ENCODE measurements around the gene RP9.

The RP9 gene

GRCh38 chr7:33107136-33108066 is 1.8 kb downstream of the RP9 start:
- Histone ChIP-seq H3K14ac (ENCODE audit: low read length) (no peak overlapping the region), H2BK120ac (ENCODE audit: low read depth, low read length) (no peak overlapping the region), H3K4me1 (ENCODE audit: control insufficient read depth in 2 of 2, insufficient read depth in 1 of 2, low read depth in 1 of 2, low read length in 2 of 2) (peaks cover 0 to 5% of the 10 kb centered on the region in 2 donors), H4K8ac (ENCODE audit: low read depth, low read length) (no peak overlapping the region), H2BK15ac (ENCODE audit: low read length) (no peak overlapping the region), H3K9ac (ENCODE audit: low read depth, low read length, poor library complexity) (no peak overlapping the region), H3K4ac (ENCODE audit: low read length) (no peak overlapping the region), H3K4me2 (ENCODE audit: insufficient read depth, low read length, poor library complexity, severe bottlenecking) (no peak overlapping the region), H2AFZ (ENCODE audit: low read length) (no peak overlapping the region), H2BK5ac (ENCODE audit: low read length) (no peak overlapping the region), H3K9me3 (replicated peaks in 1 of 2; ENCODE audit: control insufficient read depth in 2 of 2, insufficient read depth in 1 of 2, low read depth in 1 of 2, low read length in 2 of 2) (no peaks in the 10 kb centered on the region), H3K4me3 (ENCODE audit: low read length in 2 of 2) (peak overlapping the region in 1 of 2 donors; percentile 92), H3K23ac (ENCODE audit: low read depth, low read length, poor library complexity) (no peak overlapping the region), H3K27me3 (ENCODE audit: control insufficient read depth in 3 of 3, insufficient read depth in 3 of 3, low read depth in 1 of 3, low read length in 3 of 3) (peaks cover 0 to 22% (median 0%) of the 10 kb centered on the region in 3 experiments), H3K36me3 (replicated peaks in 1 of 2; ENCODE audit: control insufficient read depth in 2 of 2, insufficient read depth in 2 of 2, low read length in 2 of 2) (peaks cover 10 to 31% of the 10 kb centered on the region in 2 donors), H3K27ac (replicated peaks; ENCODE audit: low read length) (no peak overlapping the region), H4K91ac (ENCODE audit: low read depth, low read length, poor library complexity) (no peak overlapping the region), H2AK5ac (ENCODE audit: low read depth, low read length) (no peak overlapping the region), H2BK12ac (ENCODE audit: low read length) (no peak overlapping the region), H3K18ac (ENCODE audit: low read length) (no peak overlapping the region), H3K79me1 (ENCODE audit: low read depth, low read length) (peaks cover 4% of the 10 kb centered on the region)
- DNase-seq (ENCODE audit: low spot score) = peak; percentile 38
- no CpG with 5 or more reads among the region's 7 CpGs for WGBS, 2 donors (ENCODE audit: extremely low coverage in 2 of 2, insufficient read length in 2 of 2, insufficient replicate concordance in 1 of 2)

DNA sequence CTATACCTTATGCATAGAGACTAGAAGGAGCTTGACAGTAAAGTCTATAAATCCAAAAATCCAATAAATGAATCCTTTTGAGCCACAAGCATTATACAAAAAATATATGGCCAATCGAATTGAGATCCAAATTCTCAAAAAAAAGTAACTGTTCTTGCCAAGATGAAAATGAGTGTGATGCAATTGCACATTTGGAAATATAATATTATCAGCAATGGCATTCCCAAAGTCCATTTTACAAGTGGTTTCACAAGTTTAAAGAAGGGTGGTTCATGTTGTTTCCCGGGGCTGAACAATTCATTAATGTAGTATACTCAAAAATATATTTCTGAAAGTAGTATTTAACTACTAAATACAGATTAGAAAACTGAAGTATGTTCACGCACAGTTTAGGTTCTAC is 7.3 kb downstream of the RP9 start:
- Histone ChIP-seq H3K27ac (replicated peaks; ENCODE audit: low read length) (no peak overlapping the region), H3K9me3 (replicated peaks in 1 of 2; ENCODE audit: control insufficient read depth in 2 of 2, insufficient read depth in 1 of 2, low read depth in 1 of 2, low read length in 2 of 2) (no peaks in the 10 kb centered on the region), H4K8ac (ENCODE audit: low read depth, low read length) (no peak overlapping the region), H3K36me3 (replicated peaks in 1 of 2; ENCODE audit: control insufficient read depth in 2 of 2, insufficient read depth in 2 of 2, low read length in 2 of 2) (peaks cover 26 to 82% of the 10 kb centered on the region in 2 donors), H3K14ac (ENCODE audit: low read length) (no peak overlapping the region), H3K18ac (ENCODE audit: low read length) (no peak overlapping the region), H2BK120ac (ENCODE audit: low read depth, low read length) (no peak overlapping the region), H2BK5ac (ENCODE audit: low read length) (no peak overlapping the region), H3K4me1 (ENCODE audit: control insufficient read depth in 2 of 2, insufficient read depth in 1 of 2, low read depth in 1 of 2, low read length in 2 of 2) (no peaks in the 10 kb centered on the region), H2AK5ac (ENCODE audit: low read depth, low read length) (no peak overlapping the region), H2BK15ac (ENCODE audit: low read length) (no peak overlapping the region), H2AFZ (ENCODE audit: low read length) (no peak overlapping the region), H3K4me3 (ENCODE audit: low read length in 2 of 2) (no peak overlapping the region), H3K23ac (ENCODE audit: low read depth, low read length, poor library complexity) (no peak overlapping the region), H3K79me1 (ENCODE audit: low read depth, low read length) (no peaks in the 10 kb centered on the region), H3K4me2 (ENCODE audit: insufficient read depth, low read length, poor library complexity, severe bottlenecking) (no peak overlapping the region), H3K27me3 (ENCODE audit: control insufficient read depth in 3 of 3, insufficient read depth in 3 of 3, low read depth in 1 of 3, low read length in 3 of 3) (no peaks in the 10 kb centered on the region), H3K9ac (ENCODE audit: low read depth, low read length, poor library complexity) (no peak overlapping the region), H3K4ac (ENCODE audit: low read length) (no peak overlapping the region), H4K91ac (ENCODE audit: low read depth, low read length, poor library complexity) (no peak overlapping the region), H2BK12ac (ENCODE audit: low read length) (no peak overlapping the region)
- no CpG with 5 or more reads among the region's 3 CpGs for WGBS, 2 donors (ENCODE audit: extremely low coverage in 2 of 2, insufficient read length in 2 of 2, insufficient replicate concordance in 1 of 2)
- DNase-seq (ENCODE audit: low spot score) = no peak

- no peak overlapping the region for H2AK5ac ChIP-seq (ENCODE audit: low read depth, low read length)
- no peak overlapping the region for H2BK5ac ChIP-seq (ENCODE audit: low read length)
- no peak overlapping the region for H3K4me2 ChIP-seq (ENCODE audit: insufficient read depth, low read length, poor library complexity, severe bottlenecking)
- no peak overlapping the region for H4K8ac ChIP-seq (ENCODE audit: low read depth, low read length)
- H3K27ac ChIP-seq (replicated peaks; ENCODE audit: low read length) = no peak overlapping the region
- no peaks in the 10 kb centered on the region for H3K27me3 ChIP-seq (ENCODE audit: control insufficient read depth in 3 of 3, insufficient read depth in 3 of 3, low read depth in 1 of 3, low read length in 3 of 3)
- H2AFZ ChIP-seq (ENCODE audit: low read length) = no peak overlapping the region
- no peak overlapping the region for H3K23ac ChIP-seq (ENCODE audit: low read depth, low read length, poor library complexity)
- no peaks in the 10 kb centered on the region for H3K79me1 ChIP-seq (ENCODE audit: low read depth, low read length)
- H3K9ac ChIP-seq (ENCODE audit: low read depth, low read length, poor library complexity) = no peak overlapping the region
- no peak overlapping the region for H3K4ac ChIP-seq (ENCODE audit: low read length)
- H2BK12ac ChIP-seq (ENCODE audit: low read length) = no peak overlapping the region
- H3K18ac ChIP-seq (ENCODE audit: low read length) = no peak overlapping the region
- no peaks in the 10 kb centered on the region for H3K4me1 ChIP-seq (ENCODE audit: control insufficient read depth in 2 of 2, insufficient read depth in 1 of 2, low read depth in 1 of 2, low read length in 2 of 2)
- H2BK120ac ChIP-seq (ENCODE audit: low read depth, low read length) = no peak overlapping the region
- H3K9me3 ChIP-seq (replicated peaks in 1 of 2; ENCODE audit: control insufficient read depth in 2 of 2, insufficient read depth in 1 of 2, low read depth in 1 of 2, low read length in 2 of 2) = no peaks in the 10 kb centered on the region
- no peak for DNase-seq (ENCODE audit: low spot score)
- H3K4me3 ChIP-seq (ENCODE audit: low read length in 2 of 2) = no peak overlapping the region
- H3K36me3 ChIP-seq (replicated peaks in 1 of 2; ENCODE audit: control insufficient read depth in 2 of 2, insufficient read depth in 2 of 2, low read length in 2 of 2) = peaks cover 34 to 92% of the 10 kb centered on the region in 2 donors
- H4K91ac ChIP-seq (ENCODE audit: low read depth, low read length, poor library complexity) = no peak overlapping the region
- no CpG with 5 or more reads among the region's 3 CpGs for WGBS, 2 donors (ENCODE audit: extremely low coverage in 2 of 2, insufficient read length in 2 of 2, insufficient replicate concordance in 1 of 2)
- no peak overlapping the region for H2BK15ac ChIP-seq (ENCODE audit: low read length)
- H3K14ac ChIP-seq (ENCODE audit: low read length) = no peak overlapping the region
Measured at GRCh38 chr7:33100770-33101169, 8.4 kb downstream of the RP9 start.

DNA sequence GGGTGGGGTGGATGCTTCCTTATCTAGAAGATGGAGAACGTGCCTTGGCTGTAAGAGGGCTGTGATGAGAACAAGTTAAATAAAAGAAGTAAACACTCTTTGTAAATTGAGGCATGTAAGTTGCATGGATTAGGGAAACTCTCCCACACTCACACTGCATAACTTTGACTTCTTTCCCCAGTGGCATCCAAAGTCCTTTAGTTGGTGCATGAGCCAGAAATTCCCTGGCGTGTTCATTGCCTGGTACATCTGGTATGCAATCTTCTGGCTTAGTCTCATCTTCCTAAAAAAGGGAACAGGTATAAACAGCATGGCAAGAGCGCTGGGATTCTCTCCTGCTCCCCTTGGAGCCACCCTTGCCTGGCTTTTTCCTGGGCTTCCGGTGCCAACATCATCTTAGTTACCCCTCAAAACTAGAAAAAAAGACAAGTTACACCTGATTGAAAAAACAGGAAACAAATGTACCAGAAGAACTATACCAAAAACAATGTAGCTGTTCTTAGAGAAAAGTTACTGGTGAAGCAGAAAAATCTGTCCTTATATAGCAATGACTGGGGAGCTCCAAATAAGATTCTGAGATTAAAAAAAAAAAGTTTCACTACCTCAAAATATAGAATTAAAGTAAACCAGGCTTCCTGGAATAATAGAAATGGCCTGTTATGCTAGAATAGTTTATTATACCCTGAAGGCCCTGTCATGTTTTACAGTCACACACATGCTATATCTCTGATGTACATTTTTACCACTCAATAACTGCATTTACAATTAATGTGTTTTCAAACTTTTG is 9.9 kb downstream of the RP9 start:
- WGBS, 2 donors (ENCODE audit: extremely low coverage in 2 of 2, insufficient read length in 2 of 2, insufficient replicate concordance in 1 of 2) = no CpG with 5 or more reads among the region's 4 CpGs
- peaks cover 34 to 95% of the 10 kb centered on the region in 2 donors for H3K36me3 ChIP-seq (replicated peaks in 1 of 2; ENCODE audit: control insufficient read depth in 2 of 2, insufficient read depth in 2 of 2, low read length in 2 of 2)

More for the DNA sequence above, 9.9 kb downstream of the RP9 start:
- Histone ChIP-seq H3K23ac (ENCODE audit: low read depth, low read length, poor library complexity) (no peak overlapping the region), H4K91ac (ENCODE audit: low read depth, low read length, poor library complexity) (no peak overlapping the region), H3K14ac (ENCODE audit: low read length) (no peak overlapping the region), H3K9ac (ENCODE audit: low read depth, low read length, poor library complexity) (no peak overlapping the region), H3K18ac (ENCODE audit: low read length) (no peak overlapping the region), H2BK5ac (ENCODE audit: low read length) (no peak overlapping the region), H3K4ac (ENCODE audit: low read length) (no peak overlapping the region), H2BK12ac (ENCODE audit: low read length) (no peak overlapping the region), H3K27ac (replicated peaks; ENCODE audit: low read length) (no peak overlapping the region), H3K9me3 (replicated peaks in 1 of 2; ENCODE audit: control insufficient read depth in 2 of 2, insufficient read depth in 1 of 2, low read depth in 1 of 2, low read length in 2 of 2) (no peaks in the 10 kb centered on the region), H3K4me3 (ENCODE audit: low read length in 2 of 2) (no peak overlapping the region), H2BK120ac (ENCODE audit: low read depth, low read length) (no peak overlapping the region), H3K79me1 (ENCODE audit: low read depth, low read length) (no peaks in the 10 kb centered on the region), H3K4me1 (ENCODE audit: control insufficient read depth in 2 of 2, insufficient read depth in 1 of 2, low read depth in 1 of 2, low read length in 2 of 2) (no peaks in the 10 kb centered on the region), H2AFZ (ENCODE audit: low read length) (no peak overlapping the region), H3K4me2 (ENCODE audit: insufficient read depth, low read length, poor library complexity, severe bottlenecking) (no peak overlapping the region), H4K8ac (ENCODE audit: low read depth, low read length) (no peak overlapping the region), H2AK5ac (ENCODE audit: low read depth, low read length) (no peak overlapping the region), H3K27me3 (ENCODE audit: control insufficient read depth in 3 of 3, insufficient read depth in 3 of 3, low read depth in 1 of 3, low read length in 3 of 3) (no peaks in the 10 kb centered on the region), H2BK15ac (ENCODE audit: low read length) (no peak overlapping the region)
- no peak for DNase-seq (ENCODE audit: low spot score)
